Activated T-cell treated with anti-CD3 and anti-CD28 coated beads for 1 hour (primary cell): ENCODE measurements around the gene DOCK4.

Experiments
- DNase-seq: peaks from one replicate; pipeline ENCODE4 v3.0.0-alpha.2; 2020; ENCODE audit warnings: low read depth

Gene DOCK4

GRCh38 chr7:112161253-112162141, 44.7 kb downstream of the DOCK4 start:
- no peak for DNase-seq

- no peak for DNase-seq
Observed at GRCh38 chr7:112160771-112161150, 45.4 kb downstream of the DOCK4 start.

- no peak for DNase-seq
Observed at GRCh38 chr7:112160130-112160770, 45.9 kb downstream of the DOCK4 start.

DNA sequence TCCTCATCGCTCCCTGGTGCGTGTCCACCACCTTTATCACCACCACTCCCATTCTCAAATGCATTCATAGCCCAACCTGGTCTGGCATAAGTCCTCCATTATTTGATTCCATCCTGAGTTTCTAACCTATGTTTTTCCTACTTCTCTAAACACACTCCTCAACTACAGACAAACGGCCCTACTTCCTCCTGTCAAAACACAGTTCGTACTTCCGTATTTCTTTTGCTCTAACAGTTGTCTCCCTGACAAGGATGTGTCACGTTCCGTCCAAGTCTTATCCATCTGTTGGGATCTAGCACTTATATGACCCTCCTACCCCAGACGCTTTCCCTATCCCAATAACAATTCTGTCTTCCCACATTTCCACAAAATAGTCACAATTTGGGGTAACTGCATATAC, 46.8 kb downstream of the DOCK4 start:
- DNase-seq = no peak

GRCh38 chr7:112157072-112157471, 49.1 kb downstream of the DOCK4 start:
- no peak for DNase-seq

GRCh38 chr7:112156412-112156811, 49.8 kb downstream of the DOCK4 start:
- no peak for DNase-seq

DNA sequence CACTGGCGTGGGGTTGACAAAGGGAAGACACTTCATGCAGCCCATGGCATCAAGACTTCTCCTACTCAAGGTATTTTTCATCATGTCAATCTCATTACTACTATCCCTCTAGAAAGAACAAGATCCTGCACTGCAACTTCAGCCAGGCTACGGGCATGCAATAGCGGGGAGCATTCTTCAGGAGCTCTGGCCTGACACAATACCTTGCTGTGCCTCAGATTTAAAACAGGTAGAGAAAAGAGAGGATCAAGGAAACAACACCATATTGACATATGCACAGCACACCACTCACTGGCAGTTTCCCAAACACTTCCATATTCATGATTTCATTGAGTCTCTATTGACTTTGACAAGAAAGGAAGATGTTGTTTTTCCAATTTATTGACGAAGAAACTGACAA, 51.5 kb downstream of the DOCK4 start:
- no peak for DNase-seq

- DNase-seq = no peak
Observed at GRCh38 chr7:112152186-112152585, 54.0 kb downstream of the DOCK4 start.

DNA sequence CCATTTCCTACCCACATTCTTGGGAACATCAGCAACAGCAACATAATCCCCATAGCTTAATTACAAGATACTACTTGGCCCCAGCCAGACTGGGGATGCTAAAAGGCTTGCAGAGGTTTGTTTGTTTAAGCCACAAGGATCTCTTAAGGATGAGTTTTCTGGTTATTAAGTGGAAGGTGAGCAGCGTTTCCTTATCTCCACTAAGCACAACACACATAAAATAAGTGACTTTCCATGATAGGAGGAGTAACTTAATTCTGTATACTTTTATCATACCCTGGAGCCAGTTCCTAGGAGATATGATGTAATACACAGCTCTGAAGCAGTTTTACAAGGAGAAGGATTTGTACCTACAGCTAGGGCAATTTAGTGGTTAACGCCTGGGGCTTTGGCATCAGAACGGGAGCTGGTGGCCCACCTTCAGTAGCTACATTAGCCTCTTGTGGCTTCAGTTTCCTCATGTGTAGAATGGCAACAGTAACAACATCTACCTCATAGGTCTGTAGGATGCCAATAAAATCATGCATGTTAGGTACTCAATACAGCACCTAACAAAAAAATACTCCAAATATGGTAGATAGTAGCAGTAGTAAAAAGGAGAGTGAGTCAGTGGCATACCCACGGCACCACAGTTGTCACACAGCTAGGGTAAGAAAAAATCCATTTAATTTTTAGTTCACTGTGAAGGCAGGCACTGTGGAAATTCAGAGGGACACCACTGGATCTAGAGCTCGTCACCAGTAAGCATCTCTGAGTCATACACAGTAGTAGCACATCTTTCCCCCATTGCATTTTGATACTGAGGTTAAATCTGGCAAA, 55.2 kb downstream of the DOCK4 start:
- no peak for DNase-seq

GRCh38 chr7:112149734-112150133, 56.5 kb downstream of the DOCK4 start:
- DNase-seq = no peak

DNA sequence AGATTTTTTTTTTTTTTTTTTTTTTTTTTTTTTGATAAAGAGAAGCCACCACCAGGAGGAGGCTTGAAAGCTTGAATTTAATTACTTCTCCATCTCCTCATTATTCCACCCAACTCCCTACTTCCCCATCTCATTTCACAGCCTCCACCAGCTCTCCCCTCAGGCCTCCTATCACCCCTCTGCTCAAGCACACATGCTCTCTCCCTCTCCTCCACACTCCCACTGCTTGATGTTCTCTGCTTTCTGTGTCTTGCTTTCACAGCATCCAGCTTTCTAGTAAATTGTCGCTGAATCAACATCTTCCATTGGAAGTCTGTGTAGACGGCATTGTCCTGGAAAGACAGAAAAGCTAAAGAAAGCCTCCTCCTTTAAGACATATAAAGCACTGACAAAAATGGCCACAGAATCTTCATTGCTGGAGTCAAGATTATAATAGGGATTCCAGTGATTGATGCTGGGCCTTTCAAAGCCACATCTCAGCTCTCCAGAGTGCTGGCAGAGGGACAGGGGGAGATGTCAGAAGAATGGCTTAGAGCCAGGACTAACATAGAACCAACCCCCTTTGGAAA, 58.3 kb downstream of the DOCK4 start:
- DNase-seq = no peak

- no peak for DNase-seq
Observed at GRCh38 chr7:112145206-112145605, 61.0 kb downstream of the DOCK4 start.

GRCh38 chr7:112144284-112145059, 61.7 kb downstream of the DOCK4 start:
- no peak for DNase-seq

DNA sequence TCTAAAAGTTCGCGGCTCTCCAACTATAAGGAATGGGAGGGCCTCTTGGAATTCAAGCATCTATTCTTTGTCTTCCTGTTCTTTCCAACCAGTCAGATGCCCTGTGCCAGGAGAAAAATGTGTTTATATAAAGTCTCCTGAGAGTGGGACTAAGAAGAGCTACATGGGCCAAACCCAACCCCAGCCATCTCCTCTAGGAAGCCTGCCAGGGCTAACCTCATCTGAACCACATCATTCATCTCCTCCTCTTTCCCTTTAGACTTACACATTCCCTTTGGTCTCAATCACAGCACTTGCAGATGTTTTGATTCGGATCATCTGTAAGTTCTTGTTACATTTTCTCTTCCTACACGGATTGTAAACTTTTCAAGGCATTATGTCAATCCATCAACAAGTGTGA, 62.6 kb downstream of the DOCK4 start:
- no peak for DNase-seq

DNA sequence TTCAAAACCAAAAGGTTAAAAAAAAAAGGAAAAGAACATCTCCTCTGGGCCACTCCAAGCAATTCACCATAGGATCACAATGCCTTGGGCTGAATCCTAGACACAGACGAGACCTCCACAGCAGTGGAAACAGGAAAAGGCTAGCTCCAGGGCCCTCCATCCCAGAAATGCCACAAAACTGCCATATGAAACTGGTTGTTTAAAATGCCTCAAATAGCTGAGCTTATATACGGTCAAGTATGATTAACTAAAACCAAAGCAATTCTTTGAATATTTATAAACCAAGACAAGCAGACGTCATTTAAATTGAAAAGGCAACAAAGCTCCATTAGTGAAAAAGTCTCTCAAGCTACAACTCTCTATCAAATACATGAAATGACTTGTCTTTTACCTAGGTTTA, 63.1 kb downstream of the DOCK4 start:
- no peak for DNase-seq

DNA sequence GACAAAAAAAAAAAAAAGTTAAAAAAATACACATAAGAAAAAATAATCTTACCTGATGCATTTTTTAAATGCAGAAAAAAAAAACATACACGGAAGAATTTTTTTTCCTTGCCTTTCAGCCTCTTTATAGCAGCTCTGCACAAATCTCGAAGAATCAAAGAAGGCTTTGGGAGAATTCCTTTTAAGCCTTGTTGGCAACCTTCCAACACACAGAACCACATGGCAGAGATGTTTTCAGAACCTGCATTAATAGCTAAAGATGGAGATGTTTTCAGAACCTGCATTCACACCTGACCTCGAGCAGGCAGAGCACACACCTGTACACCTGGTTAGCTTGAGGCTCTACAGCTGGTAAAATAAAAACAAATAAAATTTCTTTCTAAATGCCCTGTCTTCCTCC, 65.6 kb downstream of the DOCK4 start:
- no peak for DNase-seq

DNA sequence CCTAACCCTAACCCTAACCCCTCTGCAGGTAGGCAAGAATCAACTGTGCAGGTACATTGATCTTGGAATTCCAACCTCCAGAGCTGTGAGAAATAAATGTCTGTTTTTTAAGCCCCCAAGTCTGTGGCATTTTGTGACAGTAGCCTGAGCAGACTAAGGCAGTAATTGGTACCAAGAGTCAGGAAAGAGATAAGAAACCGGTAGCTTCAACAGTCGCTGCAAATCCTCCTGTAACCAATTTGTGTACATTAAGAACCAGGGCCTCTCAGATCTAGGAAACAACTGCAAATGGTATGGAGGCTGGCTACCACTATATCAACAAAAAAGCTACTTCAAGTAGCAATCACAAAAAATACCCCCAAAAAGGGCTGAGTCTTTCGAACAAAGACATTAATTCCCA, 67.3 kb downstream of the DOCK4 start:
- no peak for DNase-seq

GRCh38 chr7:112138325-112138852, 67.8 kb downstream of the DOCK4 start:
- no peak for DNase-seq

DNA sequence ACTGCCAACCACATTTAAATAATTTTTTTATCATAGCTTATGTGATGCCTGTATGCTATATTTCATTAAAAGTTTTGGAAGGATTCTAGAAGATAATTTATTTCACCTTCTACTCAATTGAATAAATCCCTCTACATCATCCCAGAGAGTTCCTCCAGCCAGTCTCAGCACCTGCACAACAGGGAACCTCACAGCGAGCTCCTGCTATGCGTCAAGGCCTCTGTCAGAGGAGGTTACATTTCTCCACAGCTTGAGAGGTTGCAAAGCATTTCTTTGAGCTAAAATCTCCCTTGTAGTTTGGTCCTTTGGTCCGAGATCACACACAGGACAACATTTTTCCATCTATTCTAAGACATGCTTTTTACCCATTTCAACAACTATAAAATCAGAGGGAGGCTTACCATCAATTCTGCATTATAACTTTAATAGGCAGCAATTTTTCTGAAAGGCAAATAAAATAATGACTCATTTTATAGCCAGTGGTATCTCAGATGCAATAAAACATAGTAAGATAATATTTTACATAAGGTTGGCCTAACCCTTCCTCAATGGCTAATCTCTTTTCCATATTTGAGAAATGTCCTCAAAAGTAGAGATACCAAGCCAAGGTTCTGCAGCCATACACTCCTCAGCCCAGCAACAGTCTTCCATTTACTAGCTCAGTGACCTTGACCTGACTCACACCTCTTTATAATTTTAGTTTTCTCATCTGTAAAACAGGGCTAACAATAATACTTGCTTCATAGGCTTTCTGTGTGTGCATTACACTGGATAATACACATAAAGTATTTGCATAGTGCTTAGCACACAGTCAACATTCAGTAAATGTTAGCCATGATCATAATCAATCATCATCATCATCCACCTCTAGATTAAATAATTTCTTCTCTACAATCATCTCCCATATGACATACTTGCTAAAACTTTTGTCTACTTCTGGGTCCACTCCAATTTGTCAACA, 68.8 kb downstream of the DOCK4 start:
- no peak for DNase-seq
